Activated CD4-positive, alpha-beta T cell treated with anti-CD3 and anti-CD28 coated beads, Interleukin-2, amount 50 U/mL, for 48 hours (primary cell): ENCODE results near the gene CLSTN1.
"Not testable (repeated sequence)": the region's sequence is repeated elsewhere in the genome, so short reads cannot be mapped to it uniquely, and the experiment has no call there.

Experiments used
- DNase-seq, 2 experiments: peaks; one replicate each; pipeline ENCODE4 v3.0.0-alpha.2; 2020

Gene CLSTN1

DNA sequence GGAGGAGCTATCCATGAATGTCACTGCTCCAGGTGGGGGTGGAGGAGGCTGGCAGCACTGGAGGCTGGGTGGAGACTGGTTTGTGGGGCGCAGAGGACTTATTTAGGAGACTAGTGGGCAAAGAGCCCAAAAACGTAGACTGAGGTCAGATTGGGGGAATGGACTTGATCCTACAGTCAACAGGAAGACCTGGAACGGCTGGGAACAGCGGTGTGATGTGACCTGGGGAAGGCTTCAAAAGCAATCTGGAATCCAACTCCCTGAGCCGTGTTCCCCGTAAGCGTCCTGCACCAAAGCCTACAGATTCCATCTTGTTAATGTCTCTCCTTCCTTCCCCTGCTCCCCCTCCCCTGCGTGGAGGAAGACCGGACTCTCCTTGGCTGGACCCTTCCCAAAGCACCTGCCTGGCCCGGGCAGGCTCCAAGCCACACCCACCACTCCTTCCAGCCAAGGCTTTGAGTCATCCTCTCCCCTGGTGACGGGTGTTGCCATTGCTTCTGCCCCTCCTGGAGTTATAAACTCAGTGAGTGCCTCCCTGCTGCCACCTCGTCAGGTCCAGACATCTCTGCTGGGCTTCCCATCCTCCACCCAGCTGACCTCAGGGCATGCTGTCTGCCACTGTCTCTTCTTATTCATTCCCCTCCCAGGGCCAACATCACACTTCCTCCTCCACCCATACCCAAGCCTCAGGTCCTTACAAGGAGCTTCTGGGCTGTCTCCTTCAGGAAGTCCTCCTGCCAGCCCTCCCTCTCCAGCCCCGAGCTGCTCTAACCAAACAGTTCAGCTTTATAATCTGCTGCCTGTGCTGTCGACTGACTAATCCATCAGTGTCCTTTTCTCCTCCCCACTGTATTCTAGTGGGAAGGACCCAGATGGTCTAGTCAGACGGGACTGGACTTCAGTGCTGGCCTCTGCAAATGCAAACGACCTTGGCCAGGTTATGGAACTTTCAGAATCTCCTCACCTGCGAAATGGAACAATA, 1.6 kb upstream of the CLSTN1 start:
- DNase-seq: peak; percentile 29 to 49

GRCh38 chr1:9824702-9825089, 931 bp upstream of the CLSTN1 start:
- no peak for DNase-seq

DNA sequence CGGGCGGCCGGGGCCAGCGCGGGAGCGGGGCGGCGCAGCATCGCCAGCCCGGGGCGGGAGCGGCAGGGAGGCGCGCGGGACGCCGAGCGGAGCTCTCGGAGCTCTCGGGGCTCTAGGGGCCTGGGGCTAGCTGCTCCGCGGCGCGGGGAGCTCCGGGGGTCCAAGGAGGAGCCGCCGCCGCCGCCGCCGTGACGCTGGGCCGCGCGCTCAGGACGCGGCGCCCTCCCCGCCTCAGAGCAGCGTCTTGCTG, 147 bp downstream of the CLSTN1 start:
- no peak for DNase-seq

GRCh38 chr1:9822897-9823692, 670 bp downstream of the CLSTN1 start:
- DNase-seq: peak; percentile 40 to 54

DNA sequence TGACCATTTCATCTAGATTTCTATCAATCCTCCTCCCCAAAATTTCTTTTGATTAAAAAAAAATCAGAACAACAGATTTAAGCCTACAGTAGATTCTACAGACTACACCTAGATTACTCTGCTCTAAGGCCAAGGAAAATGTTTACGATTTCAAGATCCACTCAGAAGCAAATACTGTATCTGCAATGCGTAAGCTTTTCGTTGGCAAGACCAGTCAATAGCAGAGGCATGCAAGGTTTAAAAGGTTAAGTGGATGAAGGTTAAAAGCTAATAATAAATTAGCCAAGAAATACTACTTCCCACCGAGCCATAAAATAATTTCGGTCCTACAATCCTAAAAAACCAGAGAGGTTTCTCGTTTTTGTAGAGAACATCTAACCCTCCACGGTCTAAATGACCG, 1.3 kb downstream of the CLSTN1 start:
- DNase-seq: no peak

DNA sequence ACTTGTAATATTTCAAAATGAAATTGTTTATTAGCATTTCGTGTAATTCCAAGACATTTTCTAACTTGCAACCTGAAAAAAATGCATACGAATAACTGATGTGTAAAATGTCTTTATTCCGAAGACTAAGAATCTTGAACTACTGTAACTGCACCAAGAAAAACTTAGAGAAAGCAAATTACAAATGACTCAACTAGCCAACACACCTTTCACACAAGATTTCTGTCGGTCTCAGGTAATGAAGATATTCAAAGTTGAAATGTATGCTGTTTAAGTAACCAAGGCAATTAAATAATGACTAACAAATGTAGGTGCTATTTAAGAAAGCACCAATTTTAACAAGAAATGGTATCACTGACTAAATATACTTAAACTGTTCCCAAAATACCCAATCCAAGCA, 2.1 kb downstream of the CLSTN1 start:
- DNase-seq: no peak

GRCh38 chr1:9820521-9820920, 3.2 kb downstream of the CLSTN1 start:
- DNase-seq: no peak

GRCh38 chr1:9817734-9818133, 6.0 kb downstream of the CLSTN1 start:
- DNase-seq: no peak

DNA sequence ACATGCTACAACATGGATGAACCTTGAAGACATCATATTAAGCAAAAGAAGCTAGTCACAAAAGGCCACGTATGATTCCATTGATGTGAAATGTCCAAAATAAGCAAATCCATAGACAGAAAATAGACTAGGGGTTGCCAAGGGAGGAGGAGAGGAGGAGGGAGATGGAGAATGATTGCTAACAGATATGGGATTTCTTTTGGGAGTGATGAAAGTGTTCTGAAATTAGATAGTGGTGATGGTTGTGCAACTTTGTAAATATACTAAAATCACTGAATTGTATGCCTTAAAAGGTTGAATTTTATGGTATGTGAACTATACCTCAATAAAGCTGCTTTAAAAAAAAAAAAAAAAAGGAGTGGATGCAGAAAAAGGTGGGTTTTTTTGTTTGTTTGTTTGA, 7.6 kb downstream of the CLSTN1 start:
- DNase-seq: no peak

GRCh38 chr1:9815150-9815549, 8.6 kb downstream of the CLSTN1 start:
- no peak for DNase-seq

DNA sequence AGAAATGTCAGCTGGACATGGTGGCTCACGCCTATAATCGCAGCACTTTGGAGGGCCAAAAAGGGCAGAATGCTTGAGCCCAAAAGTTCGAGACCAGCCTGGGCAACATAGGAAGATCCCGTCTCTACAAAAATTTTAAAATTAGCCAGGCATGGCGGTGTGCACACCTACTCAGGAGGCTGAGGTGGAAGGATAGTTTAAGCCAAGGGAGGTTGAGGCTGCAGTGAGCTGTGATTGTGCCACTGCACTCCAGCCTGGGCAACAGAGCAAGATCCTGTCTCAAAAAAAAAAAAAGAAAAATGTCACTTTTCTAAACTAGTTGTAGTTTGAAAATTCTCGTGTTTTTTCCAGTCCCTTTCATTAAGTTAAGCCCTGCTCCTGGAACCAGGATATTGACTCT, 9.1 kb downstream of the CLSTN1 start:
- no peak for DNase-seq

GRCh38 chr1:9811239-9811966, 12.4 kb downstream of the CLSTN1 start:
- DNase-seq: no peak

DNA sequence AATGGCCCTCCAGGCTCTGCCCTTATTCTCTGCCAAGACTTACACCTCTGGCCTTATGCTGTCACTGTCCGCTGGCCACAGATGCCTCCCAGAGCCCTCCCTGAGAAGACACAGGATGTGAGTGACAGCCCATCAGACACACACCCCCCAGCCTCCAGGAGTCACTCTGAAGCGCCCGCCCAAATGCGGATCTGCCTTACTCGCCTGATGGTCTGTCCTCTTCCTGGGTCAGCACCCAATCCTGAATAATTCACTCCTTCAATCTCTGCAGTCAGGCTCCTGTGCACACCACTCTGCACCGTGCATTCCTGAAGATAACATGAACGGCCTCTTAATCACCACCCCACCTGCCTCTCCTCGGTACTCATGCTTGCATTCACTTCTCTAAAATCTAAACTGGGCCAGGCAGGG, 14.7 kb downstream of the CLSTN1 start:
- DNase-seq: no peak

- no peak for DNase-seq
Measured at GRCh38 chr1:9808459-9808858, 15.3 kb downstream of the CLSTN1 start.

GRCh38 chr1:9807541-9807940, 16.2 kb downstream of the CLSTN1 start:
- DNase-seq: no peak

DNA sequence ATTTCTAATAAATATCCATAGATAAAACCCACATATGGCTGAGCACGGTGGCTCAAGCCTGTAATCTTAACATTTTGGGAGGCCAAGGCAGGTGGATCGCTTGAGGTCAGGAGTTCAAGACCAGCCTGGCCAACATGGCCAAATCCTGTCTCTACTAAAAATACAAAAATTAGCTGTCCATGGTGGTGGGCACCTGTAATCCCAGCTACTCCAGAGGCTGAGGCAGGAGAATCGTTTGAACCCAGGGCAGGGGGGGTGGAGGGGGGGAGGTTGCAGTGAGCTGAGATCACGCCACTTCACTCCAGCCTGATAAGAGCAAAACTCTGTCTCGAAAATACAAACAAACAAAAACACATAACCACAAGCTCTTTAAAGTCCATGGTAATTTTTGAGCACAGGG, 17.8 kb downstream of the CLSTN1 start:
- not testable (repeated sequence) for DNase-seq

GRCh38 chr1:9805006-9805508, 18.7 kb downstream of the CLSTN1 start:
- DNase-seq: no peak

DNA sequence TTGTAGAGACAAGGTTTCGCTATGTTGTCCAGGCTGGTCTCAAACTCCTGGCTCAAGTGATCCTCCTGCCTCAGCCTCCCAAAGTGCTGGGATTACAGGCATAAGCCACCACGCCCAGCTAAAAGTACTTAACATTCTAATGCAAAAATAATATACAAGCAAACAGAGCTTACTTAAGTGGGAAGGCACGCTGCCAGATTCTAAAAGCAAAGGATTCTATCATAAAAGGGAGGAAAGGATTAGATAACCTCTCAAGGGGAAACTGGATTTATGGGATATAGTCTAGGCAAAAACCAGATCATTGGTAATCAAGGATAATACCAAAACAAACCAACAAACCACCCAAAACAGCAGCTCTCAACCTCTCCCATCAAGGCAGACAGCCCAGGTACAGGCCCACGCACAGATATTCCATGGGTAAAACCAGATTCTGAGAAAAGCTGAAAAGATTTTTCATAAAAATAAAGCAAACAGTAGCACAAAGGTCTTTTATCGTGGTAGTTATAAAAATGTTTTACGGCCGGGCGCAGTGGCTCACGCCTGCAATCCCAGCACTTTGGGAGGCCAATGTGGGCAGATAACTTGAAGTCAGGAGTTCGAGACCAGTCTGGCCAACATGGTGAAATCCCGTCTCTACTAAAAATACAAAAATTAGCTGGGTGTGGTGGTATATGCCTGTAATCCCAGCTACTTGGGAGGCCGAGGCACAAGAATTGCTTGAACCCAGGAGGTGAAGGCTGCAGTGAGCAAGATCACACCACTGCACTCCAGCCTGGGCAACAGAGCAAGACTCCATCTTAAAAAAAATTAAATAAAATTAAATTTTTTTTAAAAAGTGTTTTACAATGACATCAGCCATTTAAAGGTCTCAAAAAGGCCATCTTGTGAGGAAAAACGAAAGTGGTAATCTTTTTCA, 20.5 kb downstream of the CLSTN1 start:
- not testable (repeated sequence) for DNase-seq

DNA sequence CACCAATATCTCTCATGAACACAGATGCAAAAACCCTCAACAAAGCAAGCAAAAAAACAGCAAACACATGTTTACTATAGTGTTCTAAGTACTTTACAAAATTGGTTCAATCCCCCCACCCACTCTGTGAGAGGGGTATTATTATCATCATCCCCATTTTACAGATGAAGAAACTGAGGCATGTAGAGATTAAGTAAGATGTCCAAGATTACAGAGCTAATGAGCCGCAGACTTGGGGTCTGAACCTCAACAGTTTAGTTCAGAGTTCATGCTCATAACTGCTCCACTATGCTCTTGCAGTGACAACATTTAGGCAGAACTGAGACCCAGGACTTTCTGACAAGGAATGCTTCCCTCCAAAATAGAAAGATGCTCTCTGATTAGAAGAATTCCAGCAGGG, 21.9 kb downstream of the CLSTN1 start:
- DNase-seq: no peak

GRCh38 chr1:9798236-9799130, 25.3 kb downstream of the CLSTN1 start:
- no peak for DNase-seq

DNA sequence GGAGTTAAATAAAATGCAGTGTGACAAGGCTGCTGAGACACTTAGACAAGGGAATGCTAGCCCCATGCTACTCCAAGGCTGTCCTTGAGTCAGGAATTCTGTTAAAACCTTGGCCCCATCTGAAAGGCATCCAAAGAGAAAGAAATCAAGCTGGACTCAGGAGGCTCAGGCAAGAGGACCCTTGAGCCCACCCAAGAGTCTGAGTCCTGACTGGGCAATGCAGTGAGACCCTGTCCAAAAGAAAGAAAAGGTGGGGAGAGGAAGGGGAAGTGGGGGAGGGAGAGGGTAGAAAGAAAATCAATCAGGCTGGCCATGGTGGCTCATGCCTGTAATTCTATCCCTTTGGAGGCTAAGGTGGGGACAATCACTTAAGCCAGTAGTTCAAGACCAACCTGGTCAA, 26.7 kb downstream of the CLSTN1 start:
- no peak for DNase-seq
